ENCODE data around the gene TMEM222. TPM values are rescaled to one million over a fixed set of nuclear protein-coding genes. Genes with fewer than 3 reads are reported as not detected.

Gene TMEM222
- total RNA-seq, 1 experiment from 2014 or later = 55.5 TPM

DNA sequence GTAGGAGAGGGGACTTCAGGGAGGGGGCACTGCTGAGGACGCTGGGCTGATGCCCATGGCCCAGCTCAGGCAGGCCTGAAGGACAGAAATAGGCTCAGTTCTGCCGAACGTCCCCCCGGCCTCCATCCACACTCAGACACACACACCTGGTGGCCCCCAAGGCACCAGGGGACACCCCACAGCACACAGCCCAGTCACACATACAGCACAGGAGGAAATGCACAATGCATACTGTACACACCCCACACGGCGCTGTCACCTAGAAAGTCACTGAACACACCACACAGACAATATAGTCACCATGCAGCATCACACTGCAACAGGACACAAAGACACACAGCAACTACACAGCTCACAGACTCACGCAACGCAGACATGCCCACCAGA lies 20.4 kb downstream of the TMEM222 start:
- intact Hi-C loops (cut with micrococcal nuclease; ENCODE audit: unreplicated experiment) = no loop called here
- ChIA-PET CTCF (interaction anchor here (1.3 kb wide), 1 partner anchor 41 kb away, joined by 3 read pairs; no protein-coding TSS in a partner anchor), POLR2A (ENCODE audit: low non-redundant PET) (no interaction called here)
- no peak for DNase-seq (ENCODE audit: low spot score)
- TF ChIP-seq EZH2 (IDR thresholded peaks at IDR 0.05; ENCODE audit: borderline replicate concordance, low read depth, low read length, poor library complexity, severe bottlenecking) = no peak
- TF ChIP-seq, protein P1, sequence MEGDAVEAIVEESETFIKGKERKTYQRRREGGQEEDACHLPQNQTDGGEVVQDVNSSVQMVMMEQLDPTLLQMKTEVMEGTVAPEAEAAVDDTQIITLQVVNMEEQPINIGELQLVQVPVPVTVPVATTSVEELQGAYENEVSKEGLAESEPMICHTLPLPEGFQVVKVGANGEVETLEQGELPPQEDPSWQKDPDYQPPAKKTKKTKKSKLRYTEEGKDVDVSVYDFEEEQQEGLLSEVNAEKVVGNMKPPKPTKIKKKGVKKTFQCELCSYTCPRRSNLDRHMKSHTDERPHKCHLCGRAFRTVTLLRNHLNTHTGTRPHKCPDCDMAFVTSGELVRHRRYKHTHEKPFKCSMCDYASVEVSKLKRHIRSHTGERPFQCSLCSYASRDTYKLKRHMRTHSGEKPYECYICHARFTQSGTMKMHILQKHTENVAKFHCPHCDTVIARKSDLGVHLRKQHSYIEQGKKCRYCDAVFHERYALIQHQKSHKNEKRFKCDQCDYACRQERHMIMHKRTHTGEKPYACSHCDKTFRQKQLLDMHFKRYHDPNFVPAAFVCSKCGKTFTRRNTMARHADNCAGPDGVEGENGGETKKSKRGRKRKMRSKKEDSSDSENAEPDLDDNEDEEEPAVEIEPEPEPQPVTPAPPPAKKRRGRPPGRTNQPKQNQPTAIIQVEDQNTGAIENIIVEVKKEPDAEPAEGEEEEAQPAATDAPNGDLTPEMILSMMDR (conservative IDR thresholded peaks at IDR 0.05; ENCODE audit: low read depth, low read length) = no peak
- Histone ChIP-seq H3K4me3 (ENCODE audit: low read depth, low read length, poor library complexity, severe bottlenecking) (no peak overlapping the region), H3K9me3 (ENCODE audit: low read depth, low read length, poor library complexity, severe bottlenecking) (no peaks in the 10 kb centered on the region), H3K36me3 (ENCODE audit: insufficient read depth, low read length, poor library complexity, severe bottlenecking) (no peaks in the 10 kb centered on the region), H3K27me3 (replicated peaks; ENCODE audit: insufficient read depth, low read depth, low read length, poor library complexity) (no peaks in the 10 kb centered on the region), H3K27ac (ENCODE audit: low read depth, low read length, poor library complexity, severe bottlenecking) (peak overlapping the region; percentile 19), H3K4me1 (ENCODE audit: insufficient read depth, low read length, poor library complexity, severe bottlenecking) (peaks cover 12% of the 10 kb centered on the region)
- no TSS peak for BruUV-seq (replicated peaks)

DNA sequence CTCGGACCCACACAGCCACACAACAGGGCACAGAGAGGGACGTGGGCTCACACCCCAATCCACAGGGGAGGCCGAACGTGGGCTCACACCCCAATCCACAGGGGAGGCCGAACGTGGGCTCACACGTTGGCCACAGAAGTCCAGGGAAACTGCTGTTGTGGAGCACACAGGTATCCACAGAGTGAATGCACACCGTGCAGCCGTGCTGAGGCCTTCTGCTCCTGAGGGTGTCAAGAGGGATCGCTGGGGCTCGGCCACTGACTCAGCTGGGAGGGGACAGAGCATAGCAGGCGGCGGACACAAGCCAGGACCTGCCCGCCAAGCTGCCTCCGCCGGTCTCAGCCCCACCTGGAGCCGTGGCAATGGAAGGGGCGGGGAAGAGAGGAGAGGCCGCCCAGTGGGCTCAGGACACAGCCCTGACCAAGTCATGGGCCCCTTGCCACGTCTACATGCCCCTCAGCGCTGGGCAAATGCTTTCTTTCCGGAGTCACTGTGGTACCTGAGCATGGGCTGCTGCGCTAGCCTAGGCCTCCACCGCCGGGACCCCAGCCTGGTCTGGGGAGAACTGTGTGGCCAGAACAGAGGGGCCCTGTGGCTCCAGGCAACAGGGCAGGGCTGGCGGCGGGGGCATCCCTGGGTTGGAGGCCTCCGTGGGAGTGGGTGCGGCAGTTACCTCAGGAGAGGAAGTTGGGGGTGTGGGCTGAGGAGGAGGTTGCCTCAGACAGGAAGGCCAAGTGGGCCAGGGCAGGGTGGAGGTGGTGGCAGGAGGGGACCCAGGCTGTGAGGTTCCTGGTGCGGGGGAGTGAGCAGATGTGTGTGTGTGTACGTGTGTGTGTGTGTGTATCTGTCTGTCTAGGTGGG lies 21.0 kb downstream of the TMEM222 start:
- no peak overlapping the region for H3K27ac ChIP-seq (ENCODE audit: low read depth, low read length, poor library complexity, severe bottlenecking)
- H3K36me3 ChIP-seq (ENCODE audit: insufficient read depth, low read length, poor library complexity, severe bottlenecking) = no peaks in the 10 kb centered on the region
- no peak overlapping the region for H3K4me3 ChIP-seq (ENCODE audit: low read depth, low read length, poor library complexity, severe bottlenecking)
- ChIA-PET CTCF (interaction anchor here (1.7 kb wide), 1 partner anchor 10 kb away, joined by 3 read pairs; no protein-coding TSS in a partner anchor), POLR2A (ENCODE audit: low non-redundant PET) (no interaction called here)
- DNase-seq (ENCODE audit: low spot score) = no peak
- peaks cover 12% of the 10 kb centered on the region for H3K4me1 ChIP-seq (ENCODE audit: insufficient read depth, low read length, poor library complexity, severe bottlenecking)
- BruUV-seq (replicated peaks) = no TSS peak
- intact Hi-C loops (cut with micrococcal nuclease; ENCODE audit: unreplicated experiment) = no loop called here
- TF ChIP-seq EZH2 (IDR thresholded peaks at IDR 0.05; ENCODE audit: borderline replicate concordance, low read depth, low read length, poor library complexity, severe bottlenecking) = no peak
- TF ChIP-seq, protein P1 (conservative IDR thresholded peaks at IDR 0.05; ENCODE audit: low read depth, low read length) = no peak
- H3K27me3 ChIP-seq (replicated peaks; ENCODE audit: insufficient read depth, low read depth, low read length, poor library complexity) = no peaks in the 10 kb centered on the region
- H3K9me3 ChIP-seq (ENCODE audit: low read depth, low read length, poor library complexity, severe bottlenecking) = no peaks in the 10 kb centered on the region

DNA sequence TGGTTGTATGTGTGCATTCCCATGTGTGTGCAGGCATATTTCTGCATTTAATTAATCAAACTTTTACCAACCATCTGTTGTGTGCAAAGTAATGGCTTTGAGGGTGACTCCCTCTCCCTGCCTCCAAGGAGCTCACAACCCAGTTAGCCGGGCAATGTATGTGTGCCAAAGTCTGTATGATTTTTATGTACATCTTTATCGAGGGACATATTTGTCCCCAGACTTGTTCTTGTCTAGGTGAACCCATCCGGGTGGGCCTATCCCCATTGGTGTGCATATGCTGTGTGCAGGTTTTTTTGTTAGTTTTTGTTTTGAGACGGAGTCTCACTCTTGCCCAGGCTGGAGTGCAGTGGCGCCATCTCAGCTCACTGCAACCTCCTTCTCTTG lies 21.7 kb downstream of the TMEM222 start:
- TF ChIP-seq, protein P1 (conservative IDR thresholded peaks at IDR 0.05; ENCODE audit: low read depth, low read length) = no peak
- no peak for TF ChIP-seq EZH2 (IDR thresholded peaks at IDR 0.05; ENCODE audit: borderline replicate concordance, low read depth, low read length, poor library complexity, severe bottlenecking)
- peaks cover 12% of the 10 kb centered on the region for H3K4me1 ChIP-seq (ENCODE audit: insufficient read depth, low read length, poor library complexity, severe bottlenecking)
- H3K4me3 ChIP-seq (ENCODE audit: low read depth, low read length, poor library complexity, severe bottlenecking) = no peak overlapping the region
- H3K9me3 ChIP-seq (ENCODE audit: low read depth, low read length, poor library complexity, severe bottlenecking) = no peaks in the 10 kb centered on the region
- DNase-seq (ENCODE audit: low spot score) = no peak
- H3K27ac ChIP-seq (ENCODE audit: low read depth, low read length, poor library complexity, severe bottlenecking) = no peak overlapping the region
- no peaks in the 10 kb centered on the region for H3K36me3 ChIP-seq (ENCODE audit: insufficient read depth, low read length, poor library complexity, severe bottlenecking)
- ChIA-PET POLR2A (ENCODE audit: low non-redundant PET) (no interaction called here), CTCF (interaction anchor here (1.7 kb wide), 1 partner anchor 11 kb away, joined by 3 read pairs; no protein-coding TSS in a partner anchor)
- BruUV-seq (replicated peaks) = no TSS peak
- intact Hi-C loops (cut with micrococcal nuclease; ENCODE audit: unreplicated experiment) = no loop called here
- no peaks in the 10 kb centered on the region for H3K27me3 ChIP-seq (replicated peaks; ENCODE audit: insufficient read depth, low read depth, low read length, poor library complexity)

Measured in A673 (cell line).